Measurements from ENCODE around the gene TCP11L2.

TCP11L2 gene

DNA sequence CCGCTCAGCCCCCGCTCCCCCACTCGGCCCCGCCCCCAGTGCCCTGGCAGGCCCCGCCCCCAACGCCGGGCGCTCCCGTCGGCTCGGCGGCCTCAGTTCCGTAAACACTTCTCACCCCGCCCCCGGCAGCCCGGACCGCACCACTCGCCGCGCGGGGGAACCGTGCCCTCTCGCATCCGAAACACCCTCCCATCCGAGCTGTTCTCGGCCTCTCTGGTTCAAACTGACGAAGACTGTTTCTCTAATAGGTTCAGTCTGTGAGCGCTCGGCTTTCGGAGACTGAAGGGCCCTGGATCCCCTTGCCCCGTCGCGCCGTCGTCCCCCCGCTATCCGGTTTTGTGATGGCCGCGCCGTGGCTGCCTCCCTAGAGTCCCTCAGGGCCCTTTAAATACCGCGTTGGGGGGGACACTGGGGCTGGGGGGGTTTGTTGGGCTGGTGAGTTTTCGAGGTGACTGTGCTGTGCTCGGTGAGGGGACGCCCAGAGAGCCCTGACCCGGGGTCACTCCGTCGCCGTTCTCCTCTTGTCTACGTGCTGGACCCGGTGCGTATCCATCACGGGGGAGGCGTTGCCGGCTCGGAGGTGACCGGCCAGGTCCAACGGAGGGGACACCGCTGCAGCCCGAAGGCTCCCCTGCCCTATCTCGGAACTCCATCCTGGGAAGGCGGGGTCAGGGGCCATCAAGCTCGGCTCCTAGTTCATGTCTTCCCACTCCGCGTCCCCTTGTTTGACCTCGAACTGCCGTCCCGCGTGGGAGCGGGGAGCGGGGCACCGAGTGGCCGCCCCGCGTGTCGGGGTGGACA is at the start of gene TCP11L2:
TSS of gene TCP11L2 (plus strand) at position 333 of the 801 bp plus-strand sequence. CDS start 8,343 bp downstream, outside the sequence.
- DNase-seq (ENCODE audit: low read depth) = no peak

DNA sequence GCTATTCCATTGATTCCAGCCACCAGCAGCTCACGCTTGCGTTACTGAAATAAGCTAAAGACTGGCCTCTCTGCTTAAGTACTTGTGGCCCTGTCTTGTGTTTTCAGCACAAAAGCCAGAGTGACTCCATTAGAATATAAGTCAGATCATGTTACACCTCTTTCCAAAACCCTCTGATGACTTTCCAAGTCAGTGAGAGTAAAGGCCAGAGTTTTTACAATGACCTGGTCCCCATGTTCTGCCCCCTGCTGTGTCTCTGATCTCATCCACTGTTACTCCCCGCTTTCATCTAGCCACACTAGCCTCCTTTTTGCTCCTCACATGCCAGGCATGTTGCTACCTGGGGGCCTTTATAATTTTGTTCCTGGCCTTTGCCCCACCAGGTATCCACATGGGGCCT is 47.8 kb upstream of the TCP11L2 start:
- DNase-seq (ENCODE audit: low read depth) = no peak

DNA sequence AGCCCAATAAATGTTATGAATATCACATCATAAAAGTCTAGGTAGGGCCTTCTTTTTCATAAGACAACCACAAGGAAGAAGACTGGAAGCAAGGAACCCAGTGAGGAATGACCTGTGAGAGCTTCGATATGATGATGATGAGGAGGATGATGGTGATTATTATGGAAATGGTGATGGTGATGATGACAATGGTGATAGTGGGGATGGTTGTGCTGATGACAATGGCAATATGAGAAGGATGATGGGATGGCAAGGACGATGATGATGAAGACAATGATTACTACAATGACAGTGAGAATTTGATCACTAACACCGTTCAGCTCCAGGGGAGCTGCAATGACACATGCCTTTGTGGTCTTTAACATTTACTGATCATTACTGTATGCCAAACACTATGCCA is 47.0 kb upstream of the TCP11L2 start:
- no peak for DNase-seq (ENCODE audit: low read depth)

DNA sequence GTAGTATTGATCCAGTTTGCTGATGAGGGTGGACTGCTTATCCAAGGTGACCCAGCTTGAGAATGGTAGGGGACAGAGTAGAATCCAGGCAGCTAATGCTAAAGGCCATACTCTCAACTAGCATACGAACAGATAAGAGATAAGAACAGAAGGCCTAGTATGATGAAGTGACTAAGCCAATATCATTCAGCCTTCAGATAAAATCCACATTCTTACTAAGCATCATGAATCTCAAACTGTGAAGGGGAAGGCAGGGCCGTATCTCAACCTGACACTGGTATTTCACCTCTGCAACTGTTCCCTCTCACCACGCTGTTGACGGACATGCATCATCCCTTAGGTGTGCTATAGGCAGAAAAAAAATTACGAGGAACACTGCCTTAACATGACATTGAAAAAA is 46.6 kb upstream of the TCP11L2 start:
- DNase-seq (ENCODE audit: low read depth) = no peak

DNA sequence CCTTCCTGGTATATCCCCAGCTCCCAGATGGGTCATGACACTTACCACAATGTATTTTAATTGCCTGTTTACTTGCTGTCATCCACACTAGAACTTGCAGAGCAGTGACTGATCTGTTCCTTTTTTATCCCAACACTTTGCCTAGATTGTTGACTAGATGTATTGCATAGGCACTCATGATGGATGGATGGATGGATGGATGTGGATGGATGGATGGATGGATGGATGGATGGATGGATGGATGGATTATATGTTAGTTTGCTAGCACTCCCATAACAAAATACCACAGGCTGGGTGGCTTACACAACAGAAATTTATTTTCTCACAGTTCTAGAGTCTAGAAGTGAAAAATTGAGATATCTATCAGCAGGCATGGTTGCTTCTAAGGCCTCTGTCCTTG is 46.0 kb upstream of the TCP11L2 start:
- no peak for DNase-seq (ENCODE audit: low read depth)

DNA sequence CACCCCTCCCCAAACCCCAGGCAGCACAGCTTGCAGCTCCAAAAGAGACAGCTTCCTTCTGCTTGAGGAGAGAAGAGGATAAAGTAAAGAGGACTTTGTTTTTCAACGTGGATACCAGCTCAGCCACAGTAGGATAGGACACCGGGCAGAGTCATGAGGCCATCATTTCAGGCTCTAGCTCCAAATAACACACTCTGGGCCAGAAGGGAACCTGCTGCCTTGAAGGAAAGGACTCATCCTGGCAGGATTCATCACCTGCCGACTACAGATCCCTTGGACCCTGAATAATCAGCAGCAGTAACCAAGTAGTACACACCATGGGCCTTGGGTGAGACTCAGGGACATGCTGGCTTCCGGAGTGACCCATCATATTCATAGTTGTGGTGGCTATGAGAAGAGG is 44.3 kb upstream of the TCP11L2 start:
- DNase-seq (ENCODE audit: low read depth) = no peak

DNA sequence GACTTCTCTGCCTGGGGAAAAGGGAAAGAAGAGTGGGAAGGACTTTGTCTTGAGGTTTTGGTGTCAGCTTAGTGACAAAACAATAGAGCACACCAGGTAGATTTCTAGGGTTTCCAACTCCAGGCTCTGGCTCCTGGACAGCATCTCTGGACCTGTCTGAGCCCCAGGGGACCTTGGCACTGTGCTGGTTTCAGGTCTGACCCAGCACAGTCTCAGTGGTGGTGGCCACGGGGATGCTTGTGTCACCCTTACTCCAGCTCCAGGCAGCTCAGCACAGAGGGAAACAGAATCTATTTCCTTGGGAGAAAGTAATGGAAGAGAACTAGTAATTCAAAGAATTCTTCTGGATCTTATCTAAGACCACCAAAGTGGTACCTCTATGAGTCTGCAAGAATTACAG is 43.6 kb upstream of the TCP11L2 start:
- no peak for DNase-seq (ENCODE audit: low read depth)

DNA sequence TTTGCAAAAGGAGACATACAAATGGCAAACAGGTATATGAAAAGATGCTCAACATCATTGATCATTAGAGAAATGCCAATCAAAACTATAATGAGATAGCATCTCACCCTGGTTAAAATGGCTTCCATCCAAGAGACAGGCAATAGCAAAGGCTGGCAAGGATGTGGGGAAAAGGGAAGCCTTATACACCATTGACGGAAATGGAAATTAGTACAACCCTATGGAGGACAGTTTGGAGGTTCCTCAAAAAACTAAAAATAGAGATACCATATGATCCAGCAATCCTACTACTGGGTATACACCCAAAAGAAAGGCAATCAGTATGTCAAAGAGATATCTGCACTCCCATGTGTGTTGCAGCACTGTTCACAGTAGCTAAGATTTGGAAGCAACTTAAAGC is 37.4 kb upstream of the TCP11L2 start:
- DNase-seq (ENCODE audit: low read depth) = no peak

DNA sequence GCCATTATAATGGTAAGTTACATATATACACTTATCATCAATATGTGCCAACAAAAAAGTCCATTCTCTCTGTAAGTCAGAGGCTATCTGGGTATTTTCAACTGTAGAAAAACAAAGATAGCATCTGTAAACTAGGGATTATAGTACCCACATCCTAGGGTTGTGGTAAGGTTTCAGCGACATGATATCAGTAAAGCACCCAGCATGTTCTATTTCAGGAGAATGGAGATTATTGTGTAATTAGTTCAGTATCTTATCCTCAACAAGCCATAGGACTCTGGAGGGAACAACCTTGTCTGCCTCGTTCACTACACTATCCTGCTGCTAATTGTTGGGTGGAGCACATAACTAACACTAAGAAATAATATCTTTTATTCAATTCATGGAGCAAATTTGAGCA is 35.0 kb upstream of the TCP11L2 start:
- no peak for DNase-seq (ENCODE audit: low read depth)

DNA sequence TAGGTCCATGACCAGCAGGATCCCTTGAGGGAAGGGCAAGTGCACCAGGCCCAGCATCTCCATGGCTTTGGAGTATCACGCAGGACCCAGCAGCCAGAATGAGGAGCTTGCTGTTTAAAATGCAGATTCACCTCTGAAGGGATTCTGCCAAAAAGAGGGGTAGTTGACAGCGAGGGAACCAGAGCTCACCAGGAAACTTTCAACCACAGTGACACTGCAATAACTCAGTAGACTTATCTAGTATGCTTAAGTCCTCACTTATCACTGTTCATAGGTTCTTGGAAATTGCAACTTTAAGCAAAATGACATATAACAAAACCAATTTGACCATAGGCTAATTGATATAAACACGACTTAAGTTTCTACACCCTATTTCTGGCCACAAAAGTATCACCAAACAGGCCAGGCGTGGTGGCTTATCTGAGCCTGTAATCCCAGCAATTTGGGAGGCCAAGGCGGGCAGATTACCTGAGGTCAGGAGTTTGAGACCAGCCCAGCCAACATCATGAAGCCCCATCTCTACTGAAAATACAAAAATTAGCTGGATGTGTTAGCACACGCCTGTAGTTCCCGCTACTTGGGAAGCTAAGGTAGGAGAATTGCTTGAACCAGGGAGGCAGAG is 33.3 kb upstream of the TCP11L2 start:
- DNase-seq (ENCODE audit: low read depth) = no peak

DNA sequence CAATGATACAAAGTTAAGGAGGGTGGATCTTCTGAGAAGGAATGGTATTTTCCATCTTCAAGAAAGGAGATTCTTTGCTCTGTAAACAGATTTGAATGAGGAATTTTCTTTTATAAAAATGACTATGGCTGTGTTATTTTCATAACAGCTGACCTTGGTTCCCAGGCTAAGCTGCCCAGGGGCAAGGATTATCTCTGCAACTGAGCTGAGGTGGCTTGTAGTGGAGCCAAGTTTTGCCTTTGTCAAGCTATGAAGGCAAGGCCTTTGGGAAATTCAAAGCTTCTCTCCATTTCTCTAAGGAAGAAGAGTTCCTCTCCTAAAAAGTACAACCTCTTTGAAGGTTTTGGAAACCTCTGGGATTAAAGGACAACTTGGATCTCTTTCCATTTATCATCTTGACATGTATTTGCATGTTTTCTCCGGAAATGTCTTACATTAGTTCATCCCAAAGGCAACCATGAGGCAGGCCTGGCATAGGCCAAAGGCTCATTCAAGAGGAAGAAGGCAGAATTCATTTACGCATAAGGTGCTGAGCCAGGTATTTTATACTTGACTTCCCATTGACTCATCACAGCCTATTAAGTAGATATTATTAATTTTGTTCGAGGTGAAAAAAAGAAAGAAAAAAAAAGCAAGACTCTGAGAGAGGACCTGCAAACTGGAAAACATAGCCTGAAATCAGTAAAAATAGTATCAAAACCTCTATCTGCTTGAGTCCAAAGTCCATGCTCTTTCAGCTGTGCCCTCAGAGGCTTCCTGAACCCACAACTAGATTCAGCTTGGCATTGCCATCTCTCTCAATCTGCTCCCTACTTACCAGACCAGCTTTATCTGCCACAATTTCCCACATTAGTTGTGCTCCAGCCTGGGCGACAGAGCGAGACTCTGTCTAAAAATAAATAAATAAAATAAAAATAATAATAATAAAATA is 30.7 kb upstream of the TCP11L2 start:
- DNase-seq (ENCODE audit: low read depth) = no peak

DNA sequence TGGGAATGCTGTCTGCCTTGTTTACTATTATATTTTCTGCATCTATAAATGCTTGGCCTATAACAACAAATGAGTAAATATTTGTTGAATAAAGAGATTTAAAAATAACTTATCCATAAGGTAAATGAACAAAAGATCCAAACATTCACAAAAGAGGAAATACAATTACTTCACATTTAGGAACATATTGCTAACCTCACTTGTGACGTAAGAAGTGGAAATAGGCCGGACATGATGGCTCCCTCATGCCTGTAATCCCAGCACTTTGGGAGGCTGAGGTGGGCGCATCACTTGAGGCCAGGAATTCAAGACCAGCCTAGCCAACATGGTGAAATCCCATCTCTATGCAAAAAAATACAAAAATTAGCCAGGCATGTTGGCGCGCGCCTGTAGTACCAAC is 29.0 kb upstream of the TCP11L2 start:
- DNase-seq (ENCODE audit: low read depth) = no peak

DNA sequence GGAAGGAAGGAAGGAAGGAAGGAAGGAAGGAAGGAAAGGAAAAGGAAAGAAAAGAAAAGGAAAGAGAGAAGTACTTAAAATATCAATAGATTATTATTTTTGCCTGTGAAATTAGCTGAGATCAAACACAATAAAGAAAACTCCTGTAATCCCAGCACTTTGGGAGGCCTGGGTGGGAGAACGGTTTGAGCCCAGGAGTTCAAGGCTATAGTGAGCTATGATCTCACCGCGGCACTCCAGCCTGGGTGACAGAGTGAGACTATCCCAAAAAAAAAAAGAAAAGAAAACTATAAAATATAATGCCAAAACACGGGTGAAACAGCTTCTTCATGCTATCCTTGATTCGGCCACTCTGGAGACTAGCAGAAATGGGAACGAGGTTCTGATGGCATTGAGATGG is 28.5 kb upstream of the TCP11L2 start:
- no peak for DNase-seq (ENCODE audit: low read depth)

DNA sequence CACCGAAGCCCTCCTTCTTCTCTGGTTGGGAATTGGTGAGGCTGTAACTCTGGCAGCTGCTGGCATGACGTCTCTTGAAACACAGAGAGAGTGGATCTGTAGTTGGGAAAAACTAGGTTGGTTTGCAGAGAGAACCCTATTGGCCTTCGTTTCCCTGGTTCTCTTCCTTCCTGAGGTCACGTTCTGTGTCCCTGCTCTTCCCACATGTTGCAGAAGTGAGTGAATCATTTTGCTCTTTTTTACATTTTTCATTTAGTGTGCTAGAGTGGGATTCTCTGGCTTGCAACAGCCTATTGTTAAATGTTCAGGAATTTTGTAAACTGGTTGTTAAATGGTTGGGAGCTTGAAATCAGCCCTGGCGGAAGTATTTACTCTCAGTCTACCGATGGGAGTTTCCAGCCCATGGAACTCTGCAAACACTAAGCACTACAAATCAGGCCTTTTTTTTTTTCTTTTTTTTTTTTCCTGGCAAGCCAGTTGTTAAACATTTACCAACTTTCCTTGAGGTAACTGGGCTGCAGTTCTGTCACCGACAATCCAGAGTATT is 27.9 kb upstream of the TCP11L2 start:
- DNase-seq (ENCODE audit: low read depth) = no peak

DNA sequence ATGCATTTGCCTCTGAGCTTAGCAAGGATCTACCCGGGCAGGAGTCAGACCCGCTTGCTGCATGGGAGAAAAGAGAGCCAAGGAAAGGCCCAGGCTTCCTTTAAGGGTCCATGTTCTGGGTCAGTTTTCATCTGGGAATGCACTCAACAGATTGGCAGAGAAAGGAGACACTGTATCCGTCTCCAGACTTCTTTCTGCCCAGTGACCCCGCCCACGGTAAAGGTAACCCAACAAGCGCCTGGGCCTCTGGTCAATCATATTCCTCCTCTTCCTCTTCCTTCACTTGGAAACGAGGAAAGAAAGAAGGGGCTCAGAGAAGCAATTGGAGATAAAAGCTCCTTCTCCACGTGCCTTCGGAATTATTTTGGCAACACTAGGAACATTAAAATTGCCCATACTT is 27.1 kb upstream of the TCP11L2 start:
- no peak for DNase-seq (ENCODE audit: low read depth)

DNA sequence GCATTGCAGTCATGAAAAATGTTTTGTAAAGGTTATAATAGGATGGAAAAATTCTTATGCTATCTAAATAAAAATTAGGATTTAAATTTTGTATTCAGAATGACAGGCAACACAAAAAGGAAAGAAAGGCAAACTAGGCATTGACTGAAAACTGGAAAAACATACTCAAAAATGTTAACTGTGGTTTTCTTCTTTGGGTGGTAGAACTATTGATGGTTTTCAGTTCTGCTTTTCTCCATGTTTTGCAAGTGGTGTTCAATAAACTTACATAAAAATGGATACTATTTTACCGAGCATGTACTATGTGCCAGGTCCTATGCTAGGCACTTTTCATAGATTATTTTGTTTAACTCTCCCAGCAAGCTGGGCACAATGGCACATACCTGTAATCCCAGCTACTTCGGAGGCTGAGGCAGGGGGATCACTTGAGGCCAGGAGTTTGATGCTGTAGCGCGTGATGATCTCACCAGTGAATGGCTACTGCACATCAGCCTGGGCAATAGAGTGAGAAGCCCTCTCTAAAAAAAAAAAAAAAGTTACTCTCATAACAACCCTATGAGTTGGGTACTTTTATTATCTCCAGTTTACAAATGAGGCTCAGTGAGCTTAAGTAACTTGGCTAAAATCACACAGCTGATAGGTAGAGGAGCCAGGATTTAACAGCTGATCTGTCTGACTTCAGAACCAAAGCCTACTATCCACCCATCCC is 26.3 kb upstream of the TCP11L2 start:
- no peak for DNase-seq (ENCODE audit: low read depth)

DNA sequence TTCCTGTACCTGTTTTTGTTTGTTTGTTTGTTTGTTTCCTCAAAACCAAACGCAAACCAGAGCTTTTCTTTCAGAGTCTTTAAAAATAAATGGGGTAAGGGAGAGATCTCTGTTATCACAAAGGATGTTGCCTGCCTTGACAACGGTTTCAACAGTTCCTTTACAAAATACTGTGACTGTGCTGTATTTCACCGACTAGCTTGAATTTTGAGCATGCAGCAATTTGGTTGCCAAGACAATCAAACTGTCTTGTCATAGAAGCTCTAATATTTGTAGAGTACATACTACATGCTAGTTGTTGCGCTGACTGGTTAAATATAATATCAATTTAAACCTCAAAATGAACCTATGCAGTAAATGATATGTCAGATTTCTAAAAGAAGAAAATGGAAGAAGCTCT is 22.4 kb upstream of the TCP11L2 start:
- no peak for DNase-seq (ENCODE audit: low read depth)

DNA sequence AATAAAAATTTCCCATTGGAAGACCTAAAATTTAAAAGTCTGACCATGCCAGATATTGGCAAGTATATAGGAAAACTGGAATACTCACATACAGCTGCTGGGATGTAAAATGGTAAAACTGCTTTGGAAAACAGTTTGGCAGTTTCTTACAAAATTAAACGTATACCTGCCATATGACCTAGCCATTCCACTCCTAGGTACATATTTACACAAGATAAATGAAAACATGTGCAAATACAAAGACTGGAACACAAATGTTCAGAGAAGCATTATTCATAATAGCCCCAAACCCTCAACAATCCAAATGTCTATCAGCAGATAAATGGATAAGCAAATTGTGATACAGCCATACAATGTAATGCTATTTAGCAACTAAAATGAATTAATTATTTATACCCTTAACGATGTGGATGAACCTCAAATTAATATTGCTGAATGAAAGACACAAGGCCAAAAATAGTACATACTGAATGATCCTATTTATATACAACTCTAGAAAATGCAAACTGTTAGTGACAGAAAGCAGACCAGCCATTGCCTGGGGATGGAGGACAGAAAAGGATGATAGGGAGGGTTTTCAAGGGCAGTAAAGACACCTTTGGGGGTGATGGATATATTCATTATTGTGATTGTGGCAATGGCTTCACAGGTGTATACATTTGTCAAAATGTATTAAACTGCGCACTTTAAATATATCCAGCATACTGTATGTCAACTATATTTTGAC is 21.3 kb upstream of the TCP11L2 start:
- no peak for DNase-seq (ENCODE audit: low read depth)

DNA sequence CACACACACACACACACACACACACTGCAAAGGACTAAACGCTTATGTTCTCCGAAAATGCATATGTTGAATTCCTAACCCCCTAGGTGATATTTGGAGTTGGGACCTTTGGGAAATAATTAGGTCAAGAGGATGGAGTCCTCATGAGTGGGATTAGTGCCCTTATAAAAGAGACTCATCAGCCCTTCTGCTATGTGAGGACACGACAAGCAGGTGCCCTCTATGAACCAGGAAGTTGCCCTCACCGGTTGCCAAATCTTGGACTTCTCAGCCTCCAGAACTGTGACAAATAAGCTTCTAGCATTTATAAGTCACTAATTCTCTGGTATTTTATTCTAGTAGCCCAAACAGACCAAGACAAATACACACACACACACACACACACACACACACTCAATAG is 20.7 kb upstream of the TCP11L2 start:
- no peak for DNase-seq (ENCODE audit: low read depth)

DNA sequence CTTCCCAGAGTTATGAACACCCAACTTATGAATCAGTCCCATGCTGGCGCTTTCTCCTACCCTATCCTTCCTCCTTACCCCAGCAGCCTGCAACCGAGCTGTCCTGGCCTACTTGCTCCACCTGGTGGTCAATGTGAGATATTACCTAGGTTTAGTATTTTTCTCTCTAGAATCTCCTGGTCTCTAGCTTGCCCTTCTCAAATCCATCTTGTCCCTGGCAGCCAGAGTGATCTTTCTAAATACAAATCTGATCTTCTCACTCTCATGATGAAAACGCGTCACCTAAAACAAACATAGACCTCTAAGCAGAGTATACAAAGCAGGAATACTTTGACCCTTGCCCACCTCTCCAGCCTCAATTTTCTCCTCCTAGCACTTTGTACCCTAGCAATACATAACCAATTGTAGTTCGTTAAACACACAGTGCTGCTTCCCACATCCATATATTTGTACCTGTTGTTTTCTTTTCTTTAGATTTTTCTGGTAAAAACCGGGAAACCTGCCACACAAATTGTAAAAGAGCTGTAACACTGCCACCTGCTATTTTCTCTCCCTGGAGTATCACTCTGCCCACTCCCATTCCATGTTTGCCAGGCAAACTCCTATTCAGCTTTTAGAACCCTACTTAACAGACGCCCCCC is 20.0 kb upstream of the TCP11L2 start:
- no peak for DNase-seq (ENCODE audit: low read depth)
